H1 (cell line): ENCODE data around the gene ZNF408. TPM values are rescaled to one million over a fixed set of nuclear protein-coding genes. Genes with fewer than 3 reads are reported as not detected.

Source experiments
- CTCF ChIA-PET: fragments of 300-600 bp; sonication (Branson Sonifier 250); formaldehyde crosslinking; loops from one replicate; lab custom pipeline; 2021; ENCODE audit not compliant: partially characterized antibody; lab: Charles Lee
- POLR2A ChIA-PET: fragments of 300-600 bp; sonication (Branson Sonifier 250); formaldehyde crosslinking; loops from one replicate; lab custom pipeline; 2021; ENCODE audit warnings: inconsistent platforms; ENCODE audit not compliant: partially characterized antibody; lab: Charles Lee
- DNase-seq, 2 experiments: peaks; one replicate each; pipeline versions ENCODE4 v3.0.0 to v3.0.0-alpha.2; 2010 to 2022; ENCODE audit warnings: low spot score in 2 of 2, low read depth in 1 of 2, mixed read lengths in 1 of 2
- FAIRE-seq: peaks from 2 replicates; lab custom pipeline; 2011; peaks lifted over from hg19 to GRCh38; lab: Jason Lieb, UNC
- H2AFZ ChIP-seq: 2 replicates; pipeline ENCODE4 v1.8.1; 2012; ENCODE audit warnings: low read length, inconsistent platforms
- H2AK5ac ChIP-seq: 2 replicates; pipeline ENCODE4 v1.6.1; 2013; ENCODE audit warnings: low read depth, low read length
- H2BK120ac ChIP-seq: replicated peaks from 2 replicates; pipeline ENCODE3; 2013; ENCODE audit warnings: low read depth, low read length, inconsistent platforms
- H2BK12ac ChIP-seq: 2 replicates; pipeline ENCODE4 v1.6.1; 2013; ENCODE audit warnings: low read depth, low read length
- H2BK15ac ChIP-seq: 2 replicates; pipeline ENCODE4 v1.6.1; 2013; ENCODE audit warnings: low read length
- H2BK20ac ChIP-seq: 2 replicates; pipeline ENCODE4 v1.6.1; 2013; ENCODE audit warnings: low read length
- H2BK5ac ChIP-seq: 2 replicates; pipeline ENCODE4 v1.6.1; 2013; ENCODE audit warnings: low read depth, low read length
- H3K14ac ChIP-seq: 2 replicates; pipeline ENCODE4 v1.6.1; 2013; ENCODE audit warnings: inconsistent platforms; ENCODE audit not compliant: insufficient read length
- H3K18ac ChIP-seq: 2 replicates; pipeline ENCODE4 v1.6.1; 2013; ENCODE audit warnings: low read length; ENCODE audit errors: extremely low read depth
- H3K23ac ChIP-seq: 2 replicates; pipeline ENCODE4 v1.6.1; 2013; ENCODE audit warnings: inconsistent platforms; ENCODE audit not compliant: insufficient read length
- H3K23me2 ChIP-seq: 2 replicates; pipeline ENCODE4 v1.6.1; 2013; ENCODE audit warnings: low read depth, low read length
- H3K27ac ChIP-seq: 2 replicates; pipeline ENCODE4 v1.6.1; 2011; ENCODE audit warnings: low read depth, low read length, inconsistent platforms
- H3K27me3 ChIP-seq, 4 experiments: replicated peaks in 1 of 4; 1 replicate in 1 of 4; 2 replicates in 3 of 4; pipeline versions ENCODE4 v1.6.1 to v1.8.1; 2011 to 2013; ENCODE audit warnings: low read length in 3 of 4, mild to moderate bottlenecking in 3 of 4, inconsistent platforms in 2 of 4, mixed read lengths in 2 of 4, moderate library complexity in 1 of 4; ENCODE audit not compliant: control insufficient read depth in 3 of 4, insufficient read depth in 3 of 4; ENCODE audit errors: extremely low read depth in 1 of 4
- H3K36me3 ChIP-seq, 4 experiments: 2 replicates each; pipeline versions ENCODE4 v1.6.1 to v1.8.1; 2011 to 2013; ENCODE audit warnings: mild to moderate bottlenecking in 4 of 4, low read length in 3 of 4, moderate library complexity in 2 of 4, control low read depth in 1 of 4, inconsistent platforms in 1 of 4; ENCODE audit not compliant: insufficient read depth in 4 of 4, control insufficient read depth in 2 of 4
- H3K4ac ChIP-seq: replicated peaks from 2 replicates; pipeline ENCODE3; 2013; ENCODE audit warnings: low read length, low read depth, mixed read lengths, inconsistent platforms; ENCODE audit not compliant: insufficient read length
- H3K4me1 ChIP-seq, 4 experiments: replicated peaks in 1 of 4; 1 replicate in 1 of 4; 2 replicates in 3 of 4; pipeline versions ENCODE4 v1.6.1 to v1.8.1; 2011 to 2013; ENCODE audit warnings: low read length in 3 of 4, inconsistent platforms in 2 of 4, mixed read lengths in 1 of 4; ENCODE audit not compliant: insufficient read depth in 4 of 4, control insufficient read depth in 3 of 4
- H3K4me2 ChIP-seq, 2 experiments: 2 replicates each; pipeline versions ENCODE4 v1.6.1 to v1.8.1; 2011 to 2013; ENCODE audit warnings: low read depth in 2 of 2, low read length in 2 of 2, control low read depth in 1 of 2, inconsistent platforms in 1 of 2, mild to moderate bottlenecking in 1 of 2; ENCODE audit not compliant: insufficient read depth in 1 of 2
- H3K4me3 ChIP-seq, 4 experiments: fragments of 200-600, 300-600 bp in 1 of 4; sonication (generic), shearing (Covaris generic), sonication (Bioruptor Twin) in 1 of 4; 2 replicates each; pipeline versions ENCODE4 v1.5.1 to v1.8.1; 2011 to 2016; ENCODE audit warnings: low read length in 4 of 4, low read depth in 3 of 4, control low read depth in 2 of 4, inconsistent platforms in 2 of 4, mild to moderate bottlenecking in 2 of 4, mixed read lengths in 1 of 4, moderate library complexity in 1 of 4; ENCODE audit not compliant: insufficient read depth in 2 of 4; ENCODE audit errors: extremely low read depth in 1 of 4
- H3K56ac ChIP-seq: replicated peaks from 2 replicates; pipeline ENCODE3; 2013; ENCODE audit warnings: low read depth, mild to moderate bottlenecking, mixed read lengths, low read length, inconsistent platforms; ENCODE audit not compliant: insufficient read length
- H3K79me1 ChIP-seq: 2 replicates; pipeline ENCODE4 v1.6.1; 2013; ENCODE audit warnings: low read depth, low read length, control low read depth
- H3K79me2 ChIP-seq, 2 experiments: 2 replicates each; pipeline versions ENCODE4 v1.6.1 to v1.8.1; 2012 to 2013; ENCODE audit warnings: low read length in 2 of 2, mild to moderate bottlenecking in 2 of 2, inconsistent platforms in 1 of 2; ENCODE audit not compliant: insufficient read depth in 2 of 2, control insufficient read depth in 1 of 2
- H3K9ac ChIP-seq, 4 experiments: replicated peaks in 1 of 4; 1 replicate in 1 of 4; 2 replicates in 3 of 4; pipeline versions ENCODE4 v1.6.1 to v1.8.1; 2011 to 2013; ENCODE audit warnings: low read depth in 3 of 4, low read length in 3 of 4, control low read depth in 2 of 4, mild to moderate bottlenecking in 2 of 4, moderate library complexity in 2 of 4, inconsistent platforms in 1 of 4; ENCODE audit errors: extremely low read depth in 1 of 4
- H3K9me3 ChIP-seq, 2 experiments: 2 replicates each; pipeline versions ENCODE4 v1.6.1 to v1.8.1; 2012 to 2013; ENCODE audit warnings: mild to moderate bottlenecking in 2 of 2, moderate library complexity in 2 of 2, control low read depth in 1 of 2, inconsistent platforms in 1 of 2, low read depth in 1 of 2, low read length in 1 of 2, mixed read lengths in 1 of 2; ENCODE audit not compliant: insufficient read depth in 2 of 2
- H4K20me1 ChIP-seq, 2 experiments: replicated peaks in 1 of 2; 2 replicates each; pipeline versions ENCODE3 to v1.8.1; 2011 to 2013; ENCODE audit warnings: inconsistent platforms in 2 of 2, low read length in 2 of 2, mild to moderate bottlenecking in 1 of 2; ENCODE audit not compliant: insufficient read depth in 2 of 2, control insufficient read depth in 1 of 2
- H4K5ac ChIP-seq: 2 replicates; pipeline ENCODE4 v1.6.1; 2013; ENCODE audit warnings: low read length, low read depth, mixed read lengths, inconsistent platforms; ENCODE audit not compliant: insufficient read length
- H4K8ac ChIP-seq: 2 replicates; pipeline ENCODE4 v1.8.0; 2013; ENCODE audit warnings: mild to moderate bottlenecking, moderate library complexity, low read length, inconsistent platforms; ENCODE audit not compliant: insufficient read depth; ENCODE audit errors: extremely low read depth
- H4K91ac ChIP-seq: replicated peaks from 2 replicates; pipeline ENCODE3; 2013; ENCODE audit warnings: low read length, mixed read lengths, inconsistent platforms; ENCODE audit not compliant: insufficient read length
- BCL11A ChIP-seq, 2 experiments: IDR thresholded peaks; one replicate each; pipeline ENCODE4 v1.6.1; 2011; ENCODE audit warnings: low read depth in 2 of 2, low read length in 2 of 2, mild to moderate bottlenecking in 2 of 2
- BRCA1 ChIP-seq: IDR thresholded peaks from 2 replicates; pipeline ENCODE4 v1.6.1; 2012; ENCODE audit warnings: low read depth, low read length, improper control_type of control experiment
- CHD1 ChIP-seq: IDR thresholded peaks from 2 replicates; pipeline ENCODE4 v1.6.1; 2012; ENCODE audit warnings: low read depth, low read length, improper control_type of control experiment
- E2F6 ChIP-seq: IDR thresholded peaks from 2 replicates; pipeline ENCODE4 v1.6.1; 2012; ENCODE audit warnings: inconsistent platforms
- PHF8 ChIP-seq: fragments of 200-600 bp; sonication (generic); conservative IDR thresholded peaks from 2 replicates; pipeline ENCODE4 v1.7.1; 2012; ENCODE audit warnings: low read depth, mild to moderate bottlenecking, inconsistent platforms, low read length, moderate library complexity
- POLR2A ChIP-seq, 2 experiments: IDR thresholded peaks; 1 replicate in 1 of 2; 2 replicates in 1 of 2; pipeline ENCODE4 v1.6.1; 2011; ENCODE audit warnings: low read depth in 2 of 2, low read length in 2 of 2, mild to moderate bottlenecking in 2 of 2; ENCODE audit errors: control extremely low read depth in 1 of 2
- SIN3A ChIP-seq, 2 experiments: IDR thresholded peaks in 1 of 2; conservative IDR thresholded peaks in 1 of 2; 2 replicates each; pipeline ENCODE4 v1.6.1; 2011 to 2012; ENCODE audit warnings: low read length in 2 of 2, improper control_type of control experiment in 1 of 2, low read depth in 1 of 2, mild to moderate bottlenecking in 1 of 2
- SIRT6 ChIP-seq: IDR thresholded peaks from one replicate; pipeline ENCODE4 v1.7.1; 2012; ENCODE audit warnings: low read length, inconsistent platforms
- TAF7 ChIP-seq: optimal IDR thresholded peaks from 2 replicates; pipeline ENCODE3; 2011; ENCODE audit warnings: low read depth, mild to moderate bottlenecking, inconsistent platforms, low read length, moderate library complexity, borderline replicate concordance
- TBP ChIP-seq: IDR thresholded peaks from 2 replicates; pipeline ENCODE4 v1.6.1; 2011; ENCODE audit warnings: low read depth, low read length, improper control_type of control experiment
- YY1 ChIP-seq: IDR thresholded peaks from 2 replicates; pipeline ENCODE4 v1.6.1; 2011; ENCODE audit warnings: low read depth, mild to moderate bottlenecking, low read length
- WGBS, 2 experiments: shearing (Covaris generic) in 1 of 2; methylation state at CpG; one replicate each; pipeline versions ENCODE4 v1.1.6 to v1.1.7; 2013 to 2015; ENCODE audit warnings: low lambda C conversion rate in 2 of 2, mixed read lengths in 2 of 2, inconsistent platforms in 1 of 2, low coverage in 1 of 2, missing lambda C conversion rate in 1 of 2; ENCODE audit not compliant: insufficient replicate concordance in 2 of 2, insufficient coverage in 1 of 2, insufficient read length in 1 of 2; ENCODE audit errors: extremely low coverage in 1 of 2, missing lambda C conversion rate in 1 of 2; 5-methylcytosine and 5-hydroxymethylcytosine counted together
- polyA plus RNA-seq, 7 experiments: library from polyadenylated mRNA; depleted of rRNA in 3 of 7; stranded (reverse) in 5 of 7; unstranded in 2 of 7; fragments of >200 nt in 5 of 7; fragments of 200-250 nt in 2 of 7; gene quantifications; 1 replicate in 5 of 7; 2 replicates in 1 of 7; 4 replicates in 1 of 7; pipeline versions ENCODE4 v1.2.1 to v1.2.3, GENCODE V29; 2011 to 2013; ENCODE audit warnings: missing spikeins in 2 of 7, mixed read lengths in 2 of 7
- total RNA-seq: library from RNA; stranded (reverse); fragmentation: NEBNext Ultra II Directional; extraction: Animal tissue kit (Norgen Biotek cat#: 25700); gene quantifications from 2 replicates; pipeline ENCODE4 v1.2.1, GENCODE V29; 2021
- TF ChIP-seq, protein P1 (sequence below): IDR thresholded peaks from 2 replicates; pipeline ENCODE4 v1.6.1; 2011; ENCODE audit warnings: low read depth, mild to moderate bottlenecking, low read length; ENCODE audit not compliant: insufficient read depth

The ZNF408 gene
- total and polyA plus RNA-seq, 2 of the 8 experiments (the other 6 are each of a cell fraction or from before 2014, with no cell fraction given), result 10.7 to 11.0 TPM

DNA sequence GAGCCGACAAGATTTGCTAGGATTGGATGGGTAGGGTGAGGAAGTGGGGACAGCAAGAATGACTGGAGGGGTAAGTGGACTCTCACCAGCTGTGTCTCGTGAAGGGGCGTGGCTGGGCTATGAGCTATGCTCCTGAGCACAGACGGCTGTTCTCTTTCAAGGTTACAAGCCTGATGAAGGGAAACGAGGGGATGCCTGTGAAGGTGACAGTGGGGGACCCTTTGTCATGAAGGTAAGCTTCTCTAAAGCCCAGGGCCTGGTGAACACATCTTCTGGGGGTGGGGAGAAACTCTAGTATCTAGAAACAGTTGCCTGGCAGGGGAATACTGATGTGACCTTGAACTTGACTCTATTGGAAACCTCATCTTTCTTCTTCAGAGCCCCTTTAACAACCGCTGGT lies 38.1 kb downstream of the ZNF408 start:
- Histone ChIP-seq H3K23ac (no peak overlapping the region), H4K20me1 (no peaks in the 10 kb centered on the region), H3K4me3 (no peak overlapping the region), H3K4me2 (no peak overlapping the region), H4K8ac (no peak overlapping the region), H4K5ac (no peak overlapping the region), H2BK12ac (no peak overlapping the region), H2BK20ac (no peak overlapping the region), H3K36me3 (peaks cover under 1 to 28% (median 26%) of the 10 kb centered on the region in 4 experiments), H2BK15ac (no peak overlapping the region), H3K79me2 (no peaks in the 10 kb centered on the region), H2BK120ac (no peak overlapping the region), H2BK5ac (no peak overlapping the region), H3K23me2 (no peaks in the 10 kb centered on the region), H4K91ac (no peak overlapping the region), H3K18ac (no peak overlapping the region), H3K9me3 (no peaks in the 10 kb centered on the region), H3K79me1 (no peaks in the 10 kb centered on the region), H3K9ac (no peak overlapping the region), H3K4ac (no peak overlapping the region), H3K27me3 (no peaks in the 10 kb centered on the region), H2AFZ (no peak overlapping the region), H3K56ac (no peak overlapping the region), H3K4me1 (peaks cover 0 to 3% (median 0%) of the 10 kb centered on the region in 4 experiments; a peak in 1 of 7 replicates), H2AK5ac (no peak overlapping the region), H3K14ac (no peak overlapping the region), H3K27ac (no peak overlapping the region)
- DNase-seq (no peak), FAIRE-seq (no peak)
- ChIA-PET POLR2A (interaction anchor here (0.9 to 1.2 kb wide), 3 partner anchors 13 to 18 kb away, joined by 3 to 4 read pairs (median 3); no protein-coding TSS in a partner anchor), CTCF (interaction anchor here (0.6 to 1.7 kb wide), 5 partner anchors 11 to 338 kb away, joined by 3 to 5 read pairs (median 3); no protein-coding TSS in a partner anchor)
- WGBS, 2 experiments, result 80% methylated on average over 6 of the region's 6 CpGs; no CpG with 5 or more reads in 1 of the 2 experiments
- TF ChIP-seq SIN3A (conservative IDR thresholded peaks at IDR 0.05 in 1 of 2, IDR thresholded peaks at IDR 0.05 in 1 of 2; ENCODE audit: low read depth in 1 of 2, low read length in 2 of 2), result 0 out of 4 replicates have a peak, but pooled peaks of 1 of the 2 experiments have one; percentile 43
- TF ChIP-seq BRCA1, result no peak
- TF ChIP-seq POLR2A (IDR thresholded peaks at IDR 0.05; ENCODE audit: control extremely low read depth in 1 of 2, low read depth in 2 of 2, low read length in 2 of 2), result 0 out of 3 replicates have a peak, but pooled peaks of 1 of the 2 experiments have one; percentile 11
- no peak for TF ChIP-seq TBP
- no peak for TF ChIP-seq E2F6
- TF ChIP-seq, protein P1, sequence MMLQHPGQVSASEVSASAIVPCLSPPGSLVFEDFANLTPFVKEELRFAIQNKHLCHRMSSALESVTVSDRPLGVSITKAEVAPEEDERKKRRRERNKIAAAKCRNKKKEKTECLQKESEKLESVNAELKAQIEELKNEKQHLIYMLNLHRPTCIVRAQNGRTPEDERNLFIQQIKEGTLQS, result no peak
- TF ChIP-seq BCL11A (IDR thresholded peaks at IDR 0.05; ENCODE audit: low read depth in 2 of 2, low read length in 2 of 2), result no peak
- no peak for TF ChIP-seq SIRT6
- TF ChIP-seq YY1, result no peak
- no peak for TF ChIP-seq TAF7
- TF ChIP-seq PHF8, result no peak
- TF ChIP-seq CHD1, result no peak
